Stimulated activated CD4-positive, alpha-beta T cell treated with anti-CD3 and anti-CD28 coated beads, TNF-alpha, amount 100 ng/mL, for 48 hours (primary cell): ENCODE results near the gene GPBAR1.

Experiments
- DNase-seq, 3 donors: peaks; one replicate each; pipeline ENCODE4 v3.0.0-alpha.2; 2020; ENCODE audit warnings: low read depth in 3 of 3

GPBAR1 gene

DNA sequence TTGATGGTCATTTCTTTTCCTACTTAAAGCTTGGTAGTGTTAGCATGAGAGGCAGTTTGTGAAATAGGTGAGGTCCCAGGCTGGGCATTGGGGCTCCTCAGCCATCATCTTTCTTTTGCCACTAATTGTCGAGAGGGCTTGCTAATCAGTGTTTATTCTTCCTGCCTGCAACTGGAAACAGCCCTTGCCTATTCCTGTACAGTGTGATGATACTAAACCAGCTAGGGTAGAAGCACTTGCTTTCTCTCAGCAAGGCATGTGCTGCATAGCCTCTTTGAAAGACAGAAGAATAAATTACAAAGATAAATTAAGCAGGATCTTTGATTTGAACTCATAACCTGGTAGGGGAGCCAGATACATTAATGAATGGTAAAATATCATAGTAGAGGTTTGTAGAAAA, 16.6 kb upstream of the GPBAR1 start:
- DNase-seq = no peak

DNA sequence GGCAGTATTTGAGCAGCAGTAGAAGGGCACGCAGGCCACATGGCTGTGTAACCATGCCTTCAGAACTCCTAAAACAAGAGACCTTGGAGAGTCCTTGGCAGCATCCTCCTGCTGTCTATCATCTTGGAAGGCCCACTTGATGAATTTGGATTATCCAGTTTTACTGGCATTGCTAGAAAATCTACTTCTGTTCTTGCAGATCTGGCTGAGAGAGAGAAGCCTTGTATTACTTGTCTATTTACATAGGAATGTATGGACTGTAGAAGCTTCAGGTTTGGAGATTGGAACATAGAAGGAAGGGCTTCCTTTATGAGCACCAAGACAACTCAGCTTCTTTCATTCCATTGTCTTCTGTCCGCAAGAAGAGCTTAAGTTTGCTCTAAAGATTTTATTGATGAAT, 16.1 kb upstream of the GPBAR1 start:
- DNase-seq = no peak

DNA sequence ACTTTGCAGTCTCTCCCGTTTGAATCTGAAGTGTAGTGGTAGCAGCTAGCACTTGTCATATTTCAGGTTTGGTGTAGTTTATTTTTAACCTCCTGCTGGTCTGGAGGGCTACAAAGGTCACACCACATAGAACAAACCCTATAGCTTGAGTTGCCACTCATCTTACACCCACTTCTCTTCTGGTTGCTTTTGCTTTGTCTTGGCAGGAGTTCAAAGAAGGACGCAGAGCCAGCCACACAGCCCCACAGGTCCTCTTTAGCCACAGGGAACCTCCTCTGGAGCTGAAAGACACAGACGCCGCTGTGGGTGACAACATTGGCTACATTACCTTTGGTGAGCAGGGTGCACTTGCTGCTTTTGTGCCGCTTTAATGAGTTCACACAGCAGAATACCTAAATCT, 15.6 kb upstream of the GPBAR1 start:
- no peak for DNase-seq

DNA sequence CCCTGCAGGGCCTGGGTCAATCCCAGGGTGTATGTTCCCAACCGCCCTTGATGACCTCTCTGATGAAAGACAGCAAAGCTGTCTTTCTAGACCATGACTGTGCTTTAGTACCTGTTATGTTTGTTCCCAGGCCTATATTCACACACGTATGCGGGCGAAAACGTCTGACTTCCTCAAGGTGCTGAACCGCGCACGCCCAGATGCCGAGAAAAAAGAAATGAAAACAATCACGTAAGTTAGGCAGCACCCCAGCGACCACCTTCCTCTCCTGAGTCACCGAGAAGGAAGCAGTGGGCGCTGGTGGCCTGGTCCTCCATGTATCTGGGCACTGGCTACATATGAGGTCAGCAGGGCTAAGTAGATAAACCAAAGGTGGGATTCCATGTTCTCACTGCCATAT, 11.1 kb upstream of the GPBAR1 start:
- DNase-seq = no peak

DNA sequence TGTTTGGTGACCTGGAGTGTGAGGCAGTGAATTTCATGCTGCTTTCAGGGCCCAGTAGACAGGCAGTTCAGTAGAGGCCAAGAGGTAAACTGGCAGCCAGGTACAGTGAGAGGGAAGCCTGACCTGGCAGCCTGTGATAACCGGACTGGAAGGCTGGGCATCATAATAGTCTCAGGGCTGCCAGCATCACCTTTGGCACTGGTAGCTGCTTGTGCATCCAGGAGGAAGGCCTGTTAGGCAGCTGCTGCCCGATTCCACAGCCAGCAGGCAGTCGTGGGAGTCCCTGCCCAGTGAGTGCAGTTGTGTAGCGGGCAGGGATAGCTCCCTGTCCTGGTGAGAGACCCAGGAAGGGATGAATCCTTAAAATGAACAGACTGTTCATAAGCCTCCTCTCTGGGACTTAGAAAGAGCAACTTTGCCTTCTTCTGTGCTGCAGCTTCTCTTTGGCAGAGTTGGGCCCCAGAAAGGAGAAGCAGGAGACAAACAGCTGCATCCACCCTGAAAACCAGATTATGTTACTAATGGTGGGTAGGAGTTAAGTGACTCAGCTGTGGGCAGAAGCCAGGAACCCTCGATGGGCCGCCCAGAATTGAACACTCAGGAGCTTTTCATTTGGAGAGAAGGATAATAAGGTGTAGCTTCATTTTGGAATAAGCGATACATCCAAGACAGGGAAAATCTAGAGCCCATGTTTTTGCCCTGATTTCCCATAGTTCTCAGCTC, 8.1 kb upstream of the GPBAR1 start:
- DNase-seq = no peak

DNA sequence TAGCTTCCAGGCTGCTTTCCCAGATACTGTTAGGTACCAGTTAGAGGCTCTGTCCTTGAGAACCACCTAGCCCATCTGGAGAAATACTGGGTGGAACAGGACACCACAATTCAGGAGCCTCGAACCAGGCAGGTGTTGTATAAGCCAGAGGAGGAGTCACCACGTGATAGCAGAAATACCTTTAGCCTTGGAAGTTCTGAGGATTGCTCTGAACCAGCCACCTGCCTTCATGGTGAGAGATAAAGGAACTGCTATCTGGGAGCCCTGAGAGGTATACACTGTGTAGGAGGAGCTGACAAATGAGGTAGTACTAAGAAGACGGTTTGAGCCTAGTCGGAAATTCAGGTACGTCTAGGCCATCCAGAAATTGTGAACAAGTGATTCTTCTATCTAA, 7.6 kb upstream of the GPBAR1 start:
- DNase-seq = no peak

DNA sequence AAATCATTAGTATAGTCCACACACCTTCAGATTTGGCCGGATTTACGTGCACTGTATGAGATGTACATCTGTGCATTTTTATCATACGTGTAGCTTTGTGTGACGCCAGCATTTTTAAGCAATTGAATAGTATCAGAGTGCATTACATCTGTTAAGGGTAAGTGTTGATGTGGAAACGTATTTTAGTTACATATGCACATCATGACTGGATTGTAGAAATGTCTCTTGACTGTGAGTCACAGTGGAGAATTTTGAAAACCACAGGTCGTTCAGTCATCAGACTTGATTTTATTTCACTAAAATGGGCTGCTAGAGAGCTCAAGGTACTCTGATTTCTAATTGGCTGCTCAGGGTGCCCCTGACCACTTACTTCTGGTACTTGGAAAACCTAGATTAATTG, 5.4 kb upstream of the GPBAR1 start:
- DNase-seq = no peak

DNA sequence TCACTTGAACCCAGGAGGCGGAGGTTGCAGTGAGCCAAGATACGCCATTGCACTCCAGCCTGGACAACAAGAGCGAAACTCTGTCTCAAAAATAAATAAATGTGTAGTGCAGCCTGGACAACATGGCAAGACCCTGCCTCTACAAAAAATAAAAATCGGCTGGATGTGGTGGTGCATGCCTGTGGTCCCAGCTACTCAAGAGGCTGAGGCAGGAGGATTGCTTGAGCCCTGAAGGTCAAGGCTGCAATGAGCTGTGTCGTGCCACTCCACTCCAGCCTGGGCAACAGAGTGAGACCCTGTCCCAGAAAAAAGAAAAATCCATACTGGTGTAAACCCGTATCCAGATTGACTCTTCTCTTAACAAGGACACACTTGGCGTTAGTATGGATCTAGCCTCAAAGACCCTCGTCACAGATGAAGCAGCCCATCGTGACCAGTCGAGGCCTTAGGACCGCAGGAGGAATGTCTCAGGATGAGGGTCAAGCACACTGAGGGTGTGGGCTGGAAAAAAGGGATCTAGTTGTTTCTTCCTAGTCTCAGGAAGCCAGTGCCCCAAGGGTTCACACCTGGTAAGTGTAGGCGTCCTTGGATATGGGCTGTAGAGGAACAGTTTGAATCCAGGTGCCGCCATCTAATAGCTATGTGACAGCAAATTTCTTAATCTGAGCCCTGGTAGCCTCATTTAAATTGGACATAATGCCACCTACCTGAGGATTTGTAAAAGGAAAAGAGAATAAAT, 4.0 kb upstream of the GPBAR1 start:
- no peak for DNase-seq

DNA sequence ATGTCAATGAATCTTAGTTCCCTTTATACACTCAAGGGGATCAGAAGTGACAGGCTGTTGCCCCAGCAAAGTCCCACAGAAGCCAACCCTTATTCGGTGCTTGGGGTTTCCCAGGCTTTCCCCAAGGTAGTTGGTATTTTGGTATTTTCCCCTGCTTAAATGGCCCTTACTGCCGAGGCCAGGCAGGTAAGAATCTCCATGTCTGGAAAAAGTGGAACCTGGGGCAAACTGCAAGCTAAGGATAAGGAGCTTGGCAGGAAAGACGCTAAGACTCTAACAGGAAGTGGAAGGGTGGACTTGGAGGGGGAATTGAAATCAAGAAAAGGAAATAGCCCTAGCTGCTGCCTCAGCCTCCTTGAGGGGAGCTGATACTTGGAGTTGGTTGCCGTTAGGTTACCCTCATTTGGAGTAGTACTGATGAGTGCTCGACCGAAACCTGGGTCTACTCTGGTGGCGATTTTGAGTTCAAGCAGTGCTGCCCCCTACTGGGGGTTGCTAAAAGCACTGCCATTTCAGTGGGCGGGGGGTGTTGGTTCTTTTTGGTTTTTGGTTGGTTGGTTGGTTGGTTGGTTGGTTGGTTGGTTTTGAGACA, 3.3 kb upstream of the GPBAR1 start:
- DNase-seq = peak; percentile 57 to 69 (median 64)

DNA sequence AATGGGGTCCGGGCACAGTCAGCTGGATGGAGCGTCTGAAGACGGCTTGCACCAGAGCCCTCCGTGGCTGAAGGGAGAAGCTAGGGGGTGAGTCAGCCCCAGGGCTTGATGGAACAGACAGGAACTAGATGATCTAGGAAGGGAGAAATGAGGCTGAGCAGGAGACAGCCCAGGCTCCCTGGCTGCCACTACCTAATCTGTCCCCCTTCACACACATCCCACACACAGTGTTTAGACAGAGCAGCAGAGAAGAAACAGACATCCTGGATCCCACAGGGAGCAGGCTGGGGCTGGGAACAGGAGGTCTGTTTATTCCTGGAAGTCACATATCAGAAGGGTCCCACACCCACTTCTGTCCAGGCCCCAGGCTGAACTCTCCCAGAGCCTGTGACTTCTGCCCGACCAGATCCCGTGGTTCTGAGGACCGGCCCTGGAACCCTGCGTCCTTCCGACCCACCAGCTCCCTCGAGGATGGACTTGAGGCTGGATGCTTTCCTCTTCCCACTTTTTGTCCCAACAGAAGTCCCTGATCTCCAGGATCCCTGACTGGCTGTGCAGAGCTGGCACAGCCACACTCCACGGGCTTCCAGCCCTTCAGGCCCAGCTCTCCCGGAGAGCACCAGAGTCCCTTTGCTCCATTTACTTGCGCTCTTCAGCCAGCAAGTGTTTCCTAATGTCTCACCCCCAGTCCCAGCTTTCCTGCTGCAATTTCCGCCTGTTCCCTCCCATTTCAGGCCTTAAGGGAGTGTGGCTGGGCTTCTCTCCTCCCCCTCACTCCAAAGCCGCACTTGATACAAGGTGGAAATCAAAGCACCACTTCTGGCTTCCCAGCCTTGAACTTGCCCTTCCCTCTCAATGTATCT, 1.5 kb upstream of the GPBAR1 start:
- DNase-seq = no peak

DNA sequence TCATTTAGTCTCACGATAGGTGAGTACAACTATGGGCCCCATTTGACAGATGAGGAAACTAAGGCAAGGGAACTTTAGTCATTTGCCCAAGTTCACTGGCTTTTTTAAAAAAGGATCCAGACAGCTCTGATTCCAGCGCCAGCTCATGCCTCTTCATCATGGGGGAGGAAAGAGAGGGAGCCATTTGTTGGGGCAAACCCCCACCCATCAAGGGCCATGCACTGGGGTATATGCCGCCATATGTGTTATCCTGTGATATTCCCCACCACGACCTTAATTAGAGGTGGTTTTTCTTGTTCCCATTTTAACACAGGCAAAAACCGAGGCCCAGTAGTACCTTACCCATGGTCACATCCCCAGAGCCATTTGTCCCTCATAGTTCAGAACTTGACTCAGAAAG, 649 bp upstream of the GPBAR1 start:
- no peak for DNase-seq

DNA sequence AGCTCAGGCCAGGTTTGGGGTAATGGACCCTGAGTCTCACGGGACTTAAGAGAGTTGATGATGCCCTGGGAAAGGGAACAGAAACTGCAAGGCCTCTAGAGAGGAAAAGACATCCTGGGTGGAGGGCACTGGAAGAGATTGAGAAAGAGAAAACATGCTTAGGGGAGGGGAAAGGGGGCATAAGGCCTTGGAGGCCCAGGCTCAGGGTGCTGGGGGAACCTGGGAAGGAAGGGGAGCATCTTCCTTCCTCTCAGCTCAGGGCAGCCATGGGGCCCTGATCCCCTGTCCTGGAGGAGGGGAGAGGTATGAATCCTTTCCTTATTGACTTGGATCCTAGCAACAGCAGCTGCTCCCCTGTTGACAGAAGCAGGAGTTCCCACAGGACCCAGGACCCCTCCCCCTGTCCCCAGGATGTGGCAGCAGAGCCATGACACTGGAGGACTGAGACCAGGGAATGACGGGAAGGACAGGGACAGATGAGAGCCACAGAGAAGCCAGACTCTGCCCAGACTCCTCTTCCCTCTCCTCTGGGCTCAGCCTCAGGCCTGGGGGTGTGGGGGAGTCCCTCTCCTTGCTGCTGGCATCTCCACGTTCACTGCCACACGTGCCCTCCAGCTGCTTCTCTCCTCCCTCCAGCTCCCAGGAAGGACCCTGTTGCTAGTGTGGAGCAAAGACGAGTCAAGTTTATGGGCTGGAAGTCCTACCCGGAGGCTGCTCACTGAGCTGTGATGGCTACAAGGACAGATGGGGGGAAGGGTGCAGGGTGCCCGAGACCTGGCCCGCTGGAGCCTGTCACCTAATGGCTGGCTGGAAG, 815 bp downstream of the GPBAR1 start:
- no peak for DNase-seq

DNA sequence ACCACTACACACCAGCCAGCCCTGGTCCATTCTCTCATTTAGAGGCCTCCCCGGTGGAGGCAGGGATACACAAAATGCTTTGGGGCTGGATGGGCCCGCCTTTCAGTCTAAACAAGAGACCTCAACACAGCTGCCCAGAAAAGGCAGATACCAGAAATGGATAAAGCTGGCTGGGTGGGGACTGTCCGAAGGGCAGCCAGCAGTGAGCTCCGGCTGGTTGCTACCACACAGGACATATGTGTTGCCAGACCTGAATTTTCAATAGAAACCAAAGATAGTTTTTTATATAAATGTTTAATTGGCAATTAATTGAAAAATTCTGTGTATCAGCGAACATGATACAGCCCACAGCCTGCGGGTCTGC, 1.4 kb downstream of the GPBAR1 start:
- DNase-seq = no peak

DNA sequence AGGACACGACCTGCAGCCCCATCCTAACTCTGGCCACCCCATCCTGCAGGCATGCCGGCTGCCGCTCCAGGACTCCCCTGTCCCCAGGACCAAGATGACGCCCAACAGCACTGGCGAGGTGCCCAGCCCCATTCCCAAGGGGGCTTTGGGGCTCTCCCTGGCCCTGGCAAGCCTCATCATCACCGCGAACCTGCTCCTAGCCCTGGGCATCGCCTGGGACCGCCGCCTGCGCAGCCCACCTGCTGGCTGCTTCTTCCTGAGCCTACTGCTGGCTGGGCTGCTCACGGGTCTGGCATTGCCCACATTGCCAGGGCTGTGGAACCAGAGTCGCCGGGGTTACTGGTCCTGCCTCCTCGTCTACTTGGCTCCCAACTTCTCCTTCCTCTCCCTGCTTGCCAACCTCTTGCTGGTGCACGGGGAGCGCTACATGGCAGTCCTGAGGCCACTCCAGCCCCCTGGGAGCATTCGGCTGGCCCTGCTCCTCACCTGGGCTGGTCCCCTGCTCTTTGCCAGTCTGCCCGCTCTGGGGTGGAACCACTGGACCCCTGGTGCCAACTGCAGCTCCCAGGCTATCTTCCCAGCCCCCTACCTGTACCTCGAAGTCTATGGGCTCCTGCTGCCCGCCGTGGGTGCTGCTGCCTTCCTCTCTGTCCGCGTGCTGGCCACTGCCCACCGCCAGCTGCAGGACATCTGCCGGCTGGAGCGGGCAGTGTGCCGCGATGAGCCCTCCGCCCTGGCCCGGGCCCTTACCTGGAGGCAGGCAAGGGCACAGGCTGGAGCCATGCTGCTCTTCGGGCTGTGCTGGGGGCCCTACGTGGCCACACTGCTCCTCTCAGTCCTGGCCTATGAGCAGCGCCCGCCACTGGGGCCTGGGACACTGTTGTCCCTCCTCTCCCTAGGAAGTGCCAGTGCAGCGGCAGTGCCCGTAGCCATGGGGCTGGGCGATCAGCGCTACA, 2.1 kb downstream of the GPBAR1 start:
- no peak for DNase-seq

DNA sequence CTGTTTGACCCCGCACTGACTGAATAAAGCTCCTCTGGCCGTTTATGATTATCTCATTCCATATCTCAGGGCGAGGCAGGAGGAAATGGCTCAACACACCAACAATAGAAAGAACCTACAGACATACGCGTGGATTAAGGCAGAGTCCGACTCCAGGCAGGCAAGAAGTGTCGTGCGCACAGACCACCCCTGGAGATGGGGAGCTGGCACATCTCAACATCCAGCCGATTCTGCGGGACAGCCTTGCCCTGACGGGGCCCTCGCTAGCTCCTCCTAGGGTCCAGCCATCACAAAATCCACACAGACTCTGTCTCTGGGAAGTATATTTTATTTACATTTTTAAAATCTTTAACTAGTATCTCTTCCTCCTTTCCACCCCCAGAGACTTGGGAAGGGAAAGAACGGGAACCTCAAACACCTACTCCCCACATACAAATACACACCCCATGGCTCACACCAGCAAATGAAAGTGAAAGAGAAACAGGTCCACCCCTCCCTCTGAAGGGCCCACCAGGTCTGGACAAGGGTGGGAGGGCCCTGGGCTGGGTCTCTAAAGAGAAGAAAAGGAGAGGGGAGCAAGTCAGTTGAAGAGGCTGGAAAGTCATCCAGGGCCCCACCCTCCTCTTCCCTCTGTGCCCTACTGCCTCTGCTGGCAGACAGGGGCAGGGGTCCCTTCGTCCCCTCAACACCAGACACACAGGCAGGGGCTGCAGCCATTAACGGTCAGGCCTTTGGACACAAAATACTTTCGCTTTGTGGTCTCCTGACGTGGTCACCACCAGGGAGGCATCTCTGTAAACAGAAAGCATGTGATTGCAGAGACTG, 3.2 kb downstream of the GPBAR1 start:
- no peak for DNase-seq

DNA sequence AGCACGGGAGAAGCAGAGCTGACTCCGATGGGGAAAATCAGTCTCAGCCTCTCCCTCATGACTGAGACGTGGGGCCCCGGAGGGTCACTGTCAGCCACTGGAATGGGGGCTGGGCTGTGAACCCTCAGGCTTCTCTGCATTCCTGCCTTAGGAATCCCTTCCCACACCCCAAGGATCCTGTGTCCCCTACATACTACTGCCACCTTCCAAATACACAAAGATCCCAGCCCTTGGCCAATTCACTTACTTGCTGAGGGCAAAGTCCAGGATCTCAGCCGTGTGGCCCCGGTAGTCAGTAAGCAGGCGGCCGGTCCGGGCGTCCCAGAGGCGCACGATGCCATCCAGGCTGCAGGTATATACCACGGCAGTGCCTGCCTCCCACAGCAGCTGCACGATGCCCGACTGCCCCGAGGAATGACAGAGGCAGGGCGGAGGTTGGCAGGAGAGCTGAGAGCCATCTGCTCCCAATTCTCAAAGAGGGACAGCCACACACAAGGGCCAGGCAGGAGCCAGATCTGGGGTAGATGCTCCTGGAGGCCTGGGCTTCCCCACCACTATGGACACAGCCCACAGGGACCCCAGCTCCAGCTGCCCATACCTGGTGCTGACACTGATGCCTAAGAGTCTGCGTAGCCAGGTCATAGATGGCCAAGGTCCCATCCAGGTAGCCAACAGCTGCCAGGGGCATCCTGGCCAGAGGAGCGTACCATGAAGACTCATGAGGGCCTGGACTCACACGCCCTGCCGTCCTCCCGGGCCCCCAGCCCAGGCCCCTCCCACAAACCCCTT, 4.2 kb downstream of the GPBAR1 start:
- no peak for DNase-seq

DNA sequence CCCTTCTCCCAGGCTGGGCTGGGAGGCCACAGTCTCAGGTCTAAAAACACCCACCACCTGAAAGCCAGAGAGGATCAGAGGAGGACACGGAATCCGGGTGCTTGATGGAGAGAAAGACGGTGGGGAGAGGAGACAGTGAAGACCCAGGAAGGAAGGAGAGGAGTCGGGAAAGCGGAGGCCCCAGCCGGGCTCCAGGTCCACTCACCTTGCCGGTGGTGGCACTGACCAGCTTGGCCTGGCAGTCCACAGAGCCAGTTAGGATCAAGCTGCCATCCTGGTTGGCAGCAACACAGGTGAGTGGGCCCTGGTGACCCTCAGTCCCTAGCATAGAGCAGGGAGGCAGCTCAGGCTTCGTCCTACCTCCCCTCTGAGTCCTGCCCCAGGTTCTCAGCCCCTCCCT, 4.8 kb downstream of the GPBAR1 start:
- no peak for DNase-seq

DNA sequence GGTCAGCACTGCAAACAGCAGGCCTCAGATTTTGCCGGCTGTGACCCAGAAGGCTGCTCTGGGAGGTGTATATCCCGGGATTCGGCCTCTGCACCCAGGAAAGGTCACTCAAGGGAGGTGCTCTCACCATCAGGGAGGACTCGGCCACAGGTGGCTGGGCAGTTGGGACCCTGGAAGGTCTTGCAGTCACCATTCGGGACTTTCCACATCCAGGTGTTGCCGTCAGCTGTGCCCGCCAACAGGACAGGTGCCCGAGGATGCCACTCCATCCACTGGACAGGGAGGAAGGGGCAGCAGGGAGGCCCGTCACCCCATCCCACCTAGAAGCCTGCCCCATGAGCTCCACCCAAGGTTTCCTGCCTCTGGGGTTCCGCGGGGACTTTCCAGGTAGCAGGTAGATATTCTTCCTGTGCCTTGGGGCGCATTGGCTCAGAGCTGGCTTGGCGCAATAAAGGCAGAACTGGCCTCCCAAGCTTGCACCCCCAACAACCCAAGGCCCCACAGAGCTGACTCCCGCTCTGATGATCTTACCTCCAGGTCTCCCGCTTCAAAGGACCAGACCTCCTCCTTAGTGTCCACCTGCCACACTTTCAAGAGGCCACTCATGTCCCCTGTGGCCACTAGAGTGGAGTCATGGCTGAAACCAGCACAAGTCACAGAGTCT, 5.6 kb downstream of the GPBAR1 start:
- no peak for DNase-seq
